SK-N-SH treated with all-trans-retinoic acid at 6 μM for 48 hours (cell line): Measurements from ENCODE around the gene FRMD4B.
"Not testable (repeated sequence)": the region's sequence is repeated elsewhere in the genome, so short reads cannot be mapped to it uniquely, and the experiment has no call there.

ENCODE experiments used
- ATAC-seq: fragments of 200-7000 bp; cut with Tn5 transposase; 3 replicates; pipeline ENCODE4 v1.9.1; 2020; ENCODE audit warnings: mild to moderate bottlenecking, moderate library complexity
- ARNTL ChIP-seq: fragments of 450-650 bp; formaldehyde crosslinking; IDR thresholded peaks from 2 replicates; pipeline ENCODE4 v1.5.0; 2020; ENCODE audit warnings: low read depth, mild to moderate bottlenecking, moderate library complexity, borderline replicate concordance
- CSDC2 ChIP-seq: fragments of 250-450 bp; sonication (Bioruptor Pico); IDR thresholded peaks from 2 replicates; pipeline ENCODE4 v1.5.0; 2020; ENCODE audit warnings: mild to moderate bottlenecking, moderate library complexity
- ESRRG ChIP-seq: fragments of 250-450 bp; sonication (Bioruptor Pico); IDR thresholded peaks from 2 replicates; pipeline ENCODE4 v1.6.1; 2021; ENCODE audit warnings: mild to moderate bottlenecking
- GLIS3 ChIP-seq: fragments of 250-450 bp; sonication (Bioruptor Pico); IDR thresholded peaks from 2 replicates; pipeline ENCODE4 v1.5.0; 2020; ENCODE audit warnings: mild to moderate bottlenecking, moderate library complexity
- OSR1 ChIP-seq: fragments of 250-450 bp; sonication (Bioruptor Pico); IDR thresholded peaks from 2 replicates; pipeline ENCODE4 v1.8.0; 2022; ENCODE audit warnings: moderate library complexity, mild to moderate bottlenecking, inconsistent platforms
- RARB ChIP-seq: fragments of 250-450 bp; sonication (Bioruptor Pico); IDR thresholded peaks from 2 replicates; pipeline ENCODE4 v1.8.0; 2021; ENCODE audit warnings: mild to moderate bottlenecking, moderate library complexity
- SNAI2 ChIP-seq: fragments of 250-450 bp; sonication (Bioruptor Pico); IDR thresholded peaks from 2 replicates; pipeline ENCODE4 v1.5.0; 2020; ENCODE audit warnings: mild to moderate bottlenecking, moderate library complexity
- TCF4 ChIP-seq: fragments of 250-450 bp; sonication (Bioruptor Pico); IDR thresholded peaks from 2 replicates; pipeline ENCODE4 v1.8.0; 2021; ENCODE audit warnings: mild to moderate bottlenecking, moderate library complexity, borderline replicate concordance
- TOX ChIP-seq: fragments of 250-450 bp; sonication (Bioruptor Pico); IDR thresholded peaks from 2 replicates; pipeline ENCODE4 v1.8.0; 2021; ENCODE audit warnings: mild to moderate bottlenecking, moderate library complexity, borderline replicate concordance
- ZC3H10 ChIP-seq: fragments of 250-450 bp; sonication (Bioruptor Pico); IDR thresholded peaks from 2 replicates; pipeline ENCODE4 v1.5.1; 2021; ENCODE audit warnings: mild to moderate bottlenecking, moderate library complexity
- ZFP3 ChIP-seq: fragments of 250-450 bp; sonication (Bioruptor Pico); IDR thresholded peaks from 2 replicates; pipeline ENCODE4 v1.5.0; 2020; ENCODE audit warnings: mild to moderate bottlenecking, moderate library complexity
- ZFP30 ChIP-seq: fragments of 450-650 bp; formaldehyde crosslinking; IDR thresholded peaks from 2 replicates; pipeline ENCODE4 v1.5.0; 2022; ENCODE audit warnings: mild to moderate bottlenecking, moderate library complexity
- ZNF565 ChIP-seq: fragments of 450-650 bp; formaldehyde crosslinking; conservative IDR thresholded peaks from 2 replicates; pipeline ENCODE4 v1.5.0; 2020; ENCODE audit warnings: low read depth, mild to moderate bottlenecking, moderate library complexity
- ZNF70 ChIP-seq: fragments of 450-650 bp; formaldehyde crosslinking; IDR thresholded peaks from 2 replicates; pipeline ENCODE4 v1.5.0; 2020; ENCODE audit warnings: mild to moderate bottlenecking, moderate library complexity
- ZNF8 ChIP-seq: fragments of 450-650 bp; formaldehyde crosslinking; IDR thresholded peaks from 2 replicates; pipeline ENCODE4 v1.5.0; 2020; ENCODE audit warnings: mild to moderate bottlenecking, moderate library complexity
- TF ChIP-seq, protein P1 (sequence below): fragments of 250-450 bp; sonication (Bioruptor Pico); IDR thresholded peaks from 2 replicates; pipeline ENCODE4 v1.8.0; 2020; ENCODE audit warnings: mild to moderate bottlenecking, moderate library complexity, borderline replicate concordance
- TF ChIP-seq, protein P2 (sequence below): fragments of 250-450 bp; sonication (Bioruptor Pico); IDR thresholded peaks from 2 replicates; pipeline ENCODE4 v1.8.0; 2021; ENCODE audit warnings: low read depth, mild to moderate bottlenecking, moderate library complexity, borderline replicate concordance
- TF ChIP-seq, protein P3 (sequence below): fragments of 250-450 bp; sonication (Bioruptor Pico); IDR thresholded peaks from 2 replicates; pipeline ENCODE4 v1.5.1; 2020; ENCODE audit warnings: low read depth, mild to moderate bottlenecking, moderate library complexity
- TF ChIP-seq, protein P4 (sequence below): fragments of 250-450 bp; sonication (Bioruptor Pico); IDR thresholded peaks from 2 replicates; pipeline ENCODE4 v1.5.0; 2020; ENCODE audit warnings: mild to moderate bottlenecking, moderate library complexity

The FRMD4B gene

DNA sequence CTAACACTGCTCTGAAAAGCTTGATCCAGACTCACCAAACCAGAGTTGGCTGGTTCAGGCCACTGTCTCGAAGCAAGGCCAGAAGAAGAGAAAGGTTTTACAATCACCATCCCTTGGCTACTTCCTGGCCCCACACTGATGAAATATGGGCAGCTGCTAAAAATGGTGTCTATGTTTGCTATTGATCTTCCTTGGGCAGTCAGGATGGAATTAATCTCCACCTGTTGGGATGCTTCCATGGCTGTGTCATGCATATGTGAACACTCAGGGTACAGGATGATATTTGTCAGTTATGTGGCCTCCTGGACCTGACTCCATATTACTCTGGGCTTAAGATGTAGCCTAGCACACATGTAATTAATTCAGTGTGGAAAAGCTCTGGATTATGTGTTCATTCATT lies 61.9 kb downstream of the FRMD4B start:
- no peak; the same call in 2 of the 3 replicates for ATAC-seq
- TF ChIP-seq OSR1 (CRISPR knock-in tag) (no peak), TCF4 (CRISPR knock-in tag) (no peak), ESRRG (no peak), ZFP3 (no peak), ZC3H10 (no peak), ARNTL (no peak), CSDC2 (no peak), RARB (CRISPR knock-in tag) (no peak), ZNF8 (CRISPR knock-in tag) (no peak), GLIS3 (CRISPR knock-in tag) (no peak)
- TF ChIP-seq, protein P1, sequence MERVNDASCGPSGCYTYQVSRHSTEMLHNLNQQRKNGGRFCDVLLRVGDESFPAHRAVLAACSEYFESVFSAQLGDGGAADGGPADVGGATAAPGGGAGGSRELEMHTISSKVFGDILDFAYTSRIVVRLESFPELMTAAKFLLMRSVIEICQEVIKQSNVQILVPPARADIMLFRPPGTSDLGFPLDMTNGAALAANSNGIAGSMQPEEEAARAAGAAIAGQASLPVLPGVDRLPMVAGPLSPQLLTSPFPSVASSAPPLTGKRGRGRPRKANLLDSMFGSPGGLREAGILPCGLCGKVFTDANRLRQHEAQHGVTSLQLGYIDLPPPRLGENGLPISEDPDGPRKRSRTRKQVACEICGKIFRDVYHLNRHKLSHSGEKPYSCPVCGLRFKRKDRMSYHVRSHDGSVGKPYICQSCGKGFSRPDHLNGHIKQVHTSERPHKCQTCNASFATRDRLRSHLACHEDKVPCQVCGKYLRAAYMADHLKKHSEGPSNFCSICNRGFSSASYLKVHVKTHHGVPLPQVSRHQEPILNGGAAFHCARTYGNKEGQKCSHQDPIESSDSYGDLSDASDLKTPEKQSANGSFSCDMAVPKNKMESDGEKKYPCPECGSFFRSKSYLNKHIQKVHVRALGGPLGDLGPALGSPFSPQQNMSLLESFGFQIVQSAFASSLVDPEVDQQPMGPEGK = no peak
- TF ChIP-seq, protein P2, sequence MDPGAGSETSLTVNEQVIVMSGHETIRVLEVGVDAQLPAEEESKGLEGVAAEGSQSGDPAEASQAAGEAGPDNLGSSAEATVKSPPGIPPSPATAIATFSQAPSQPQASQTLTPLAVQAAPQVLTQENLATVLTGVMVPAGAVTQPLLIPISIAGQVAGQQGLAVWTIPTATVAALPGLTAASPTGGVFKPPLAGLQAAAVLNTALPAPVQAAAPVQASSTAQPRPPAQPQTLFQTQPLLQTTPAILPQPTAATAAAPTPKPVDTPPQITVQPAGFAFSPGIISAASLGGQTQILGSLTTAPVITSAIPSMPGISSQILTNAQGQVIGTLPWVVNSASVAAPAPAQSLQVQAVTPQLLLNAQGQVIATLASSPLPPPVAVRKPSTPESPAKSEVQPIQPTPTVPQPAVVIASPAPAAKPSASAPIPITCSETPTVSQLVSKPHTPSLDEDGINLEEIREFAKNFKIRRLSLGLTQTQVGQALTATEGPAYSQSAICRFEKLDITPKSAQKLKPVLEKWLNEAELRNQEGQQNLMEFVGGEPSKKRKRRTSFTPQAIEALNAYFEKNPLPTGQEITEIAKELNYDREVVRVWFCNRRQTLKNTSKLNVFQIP (CRISPR knock-in tag) = no peak

DNA sequence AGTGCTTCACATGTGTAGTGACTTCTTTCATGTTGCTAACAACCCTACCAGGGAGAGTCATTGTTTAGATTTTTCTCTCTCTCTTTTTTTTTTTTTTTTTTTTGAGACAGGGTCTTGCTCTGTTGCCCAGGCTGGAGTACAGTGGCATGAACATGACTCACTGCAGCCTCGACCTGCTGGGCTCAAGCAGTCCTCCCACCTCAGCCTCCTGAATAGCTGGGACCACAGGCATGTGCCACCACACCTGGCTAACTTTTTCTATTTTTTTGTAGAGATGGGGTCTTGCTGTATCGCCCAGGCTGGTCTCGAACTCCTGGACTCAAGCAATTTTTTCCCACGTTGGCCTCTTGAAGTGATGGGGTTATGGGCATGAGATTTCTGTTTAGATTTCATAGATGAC lies 63.4 kb downstream of the FRMD4B start:
- not testable (repeated sequence) for ATAC-seq

DNA sequence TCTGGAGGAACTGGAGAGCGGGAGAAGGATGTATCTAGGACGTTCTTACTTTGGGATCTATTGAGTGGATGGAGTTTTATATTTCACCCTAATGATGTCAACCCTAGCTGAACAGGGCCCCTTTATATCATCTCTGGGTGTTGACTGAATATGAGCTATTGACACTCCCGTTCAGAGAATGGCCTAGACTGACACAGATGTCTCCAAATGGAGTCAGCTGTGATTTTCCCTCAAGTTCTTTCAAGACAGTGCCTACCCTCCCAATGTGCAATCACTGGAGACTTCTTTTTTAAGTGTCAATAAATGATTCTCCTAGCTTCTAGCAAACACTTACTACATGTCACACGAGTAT lies 63.8 kb downstream of the FRMD4B start:
- TF ChIP-seq ZNF565 (CRISPR knock-in tag) (no peak), ZFP30 (CRISPR knock-in tag) (no peak), TOX (CRISPR knock-in tag) (no peak)
- ATAC-seq = no peak

DNA sequence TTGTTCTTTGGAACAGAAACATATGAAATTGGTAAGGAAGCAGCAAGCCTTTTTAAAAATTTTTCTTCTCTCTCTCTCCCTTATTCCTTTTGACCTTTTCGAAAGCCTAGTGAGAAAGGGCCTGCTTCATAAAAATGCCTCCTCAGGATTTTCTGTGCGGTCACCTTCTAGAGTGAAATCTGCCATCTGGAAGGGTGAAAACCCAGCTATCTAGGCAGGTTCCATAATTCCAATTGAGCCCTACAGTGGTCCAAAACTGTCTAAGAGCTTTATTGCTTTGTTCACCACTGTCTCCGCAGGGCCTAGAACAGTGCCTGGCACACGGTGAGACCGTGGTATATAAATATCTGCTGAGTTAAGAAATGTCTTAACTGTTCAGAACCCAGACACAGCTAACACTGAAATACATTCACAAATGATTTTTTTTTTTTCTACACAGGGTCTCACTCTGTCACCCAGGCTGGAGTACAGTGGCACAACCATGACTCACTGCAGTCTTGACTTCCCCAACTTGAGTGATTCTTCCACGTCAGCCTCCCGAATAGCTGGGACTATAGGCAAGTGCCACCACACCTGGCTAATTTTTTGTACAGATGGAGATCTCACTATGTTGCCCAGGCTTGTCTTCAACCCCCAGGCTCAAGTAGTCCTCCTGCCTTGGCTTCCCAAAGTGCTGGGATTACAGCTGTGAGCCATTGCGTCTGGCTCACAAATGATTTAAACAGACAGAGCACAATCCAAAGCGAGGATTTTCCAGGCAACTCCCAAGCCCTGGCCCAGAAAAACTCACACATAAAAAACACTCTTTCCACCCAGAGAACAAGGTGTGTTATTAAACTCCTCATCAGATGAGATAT lies 64.4 kb downstream of the FRMD4B start:
- TF ChIP-seq OSR1 (CRISPR knock-in tag) = no peak
- TF ChIP-seq, protein P2 (CRISPR knock-in tag) = no peak
- TF ChIP-seq, all 23 proteins: peak for 0
- ATAC-seq = no peak

DNA sequence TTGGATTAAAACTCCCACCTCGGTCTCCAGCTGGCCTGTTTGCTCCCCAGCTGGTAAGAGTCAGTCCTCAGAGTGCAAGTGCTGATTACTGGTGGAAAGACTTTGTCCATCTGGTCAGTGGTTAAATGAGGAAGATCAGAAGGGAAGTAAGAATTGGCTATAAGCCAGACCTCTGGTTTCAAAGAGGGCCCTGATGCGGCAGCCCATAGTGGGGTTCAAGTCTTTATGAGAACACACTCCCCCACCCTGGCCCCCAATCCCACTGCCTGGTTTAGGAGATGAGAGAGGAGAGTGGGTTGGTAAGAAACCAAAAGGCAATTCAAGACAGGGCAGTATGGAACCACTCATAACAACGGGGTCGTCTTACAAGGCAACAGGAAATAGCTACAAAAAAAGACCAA lies 65.0 kb downstream of the FRMD4B start:
- TF ChIP-seq ESRRG = no peak
- no peak for TF ChIP-seq ARNTL
- TF ChIP-seq ZFP30 (CRISPR knock-in tag) = no peak
- no peak for TF ChIP-seq ZFP3
- no peak for TF ChIP-seq SNAI2 (CRISPR knock-in tag)
- TF ChIP-seq, protein P3, sequence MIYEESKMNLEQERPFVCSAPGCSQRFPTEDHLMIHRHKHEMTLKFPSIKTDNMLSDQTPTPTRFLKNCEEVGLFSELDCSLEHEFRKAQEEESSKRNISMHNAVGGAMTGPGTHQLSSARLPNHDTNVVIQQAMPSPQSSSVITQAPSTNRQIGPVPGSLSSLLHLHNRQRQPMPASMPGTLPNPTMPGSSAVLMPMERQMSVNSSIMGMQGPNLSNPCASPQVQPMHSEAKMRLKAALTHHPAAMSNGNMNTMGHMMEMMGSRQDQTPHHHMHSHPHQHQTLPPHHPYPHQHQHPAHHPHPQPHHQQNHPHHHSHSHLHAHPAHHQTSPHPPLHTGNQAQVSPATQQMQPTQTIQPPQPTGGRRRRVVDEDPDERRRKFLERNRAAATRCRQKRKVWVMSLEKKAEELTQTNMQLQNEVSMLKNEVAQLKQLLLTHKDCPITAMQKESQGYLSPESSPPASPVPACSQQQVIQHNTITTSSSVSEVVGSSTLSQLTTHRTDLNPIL = no peak
- TF ChIP-seq ZNF70 (CRISPR knock-in tag) = no peak
- TF ChIP-seq GLIS3 (CRISPR knock-in tag) = no peak
- no peak for TF ChIP-seq ZNF8 (CRISPR knock-in tag)
- no peak for TF ChIP-seq OSR1 (CRISPR knock-in tag)
- TF ChIP-seq, protein P4, sequence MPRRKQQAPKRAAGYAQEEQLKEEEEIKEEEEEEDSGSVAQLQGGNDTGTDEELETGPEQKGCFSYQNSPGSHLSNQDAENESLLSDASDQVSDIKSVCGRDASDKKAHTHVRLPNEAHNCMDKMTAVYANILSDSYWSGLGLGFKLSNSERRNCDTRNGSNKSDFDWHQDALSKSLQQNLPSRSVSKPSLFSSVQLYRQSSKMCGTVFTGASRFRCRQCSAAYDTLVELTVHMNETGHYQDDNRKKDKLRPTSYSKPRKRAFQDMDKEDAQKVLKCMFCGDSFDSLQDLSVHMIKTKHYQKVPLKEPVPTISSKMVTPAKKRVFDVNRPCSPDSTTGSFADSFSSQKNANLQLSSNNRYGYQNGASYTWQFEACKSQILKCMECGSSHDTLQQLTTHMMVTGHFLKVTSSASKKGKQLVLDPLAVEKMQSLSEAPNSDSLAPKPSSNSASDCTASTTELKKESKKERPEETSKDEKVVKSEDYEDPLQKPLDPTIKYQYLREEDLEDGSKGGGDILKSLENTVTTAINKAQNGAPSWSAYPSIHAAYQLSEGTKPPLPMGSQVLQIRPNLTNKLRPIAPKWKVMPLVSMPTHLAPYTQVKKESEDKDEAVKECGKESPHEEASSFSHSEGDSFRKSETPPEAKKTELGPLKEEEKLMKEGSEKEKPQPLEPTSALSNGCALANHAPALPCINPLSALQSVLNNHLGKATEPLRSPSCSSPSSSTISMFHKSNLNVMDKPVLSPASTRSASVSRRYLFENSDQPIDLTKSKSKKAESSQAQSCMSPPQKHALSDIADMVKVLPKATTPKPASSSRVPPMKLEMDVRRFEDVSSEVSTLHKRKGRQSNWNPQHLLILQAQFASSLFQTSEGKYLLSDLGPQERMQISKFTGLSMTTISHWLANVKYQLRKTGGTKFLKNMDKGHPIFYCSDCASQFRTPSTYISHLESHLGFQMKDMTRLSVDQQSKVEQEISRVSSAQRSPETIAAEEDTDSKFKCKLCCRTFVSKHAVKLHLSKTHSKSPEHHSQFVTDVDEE (CRISPR knock-in tag) = no peak
- TF ChIP-seq, protein P2 (CRISPR knock-in tag) = no peak
- TF ChIP-seq, protein P1 = no peak
- no peak for ATAC-seq
